PC-3 (cell line): ENCODE measurements around the gene PPP2R5E. TPM values are rescaled to one million over a fixed set of nuclear protein-coding genes. Genes with fewer than 3 reads are reported as not detected.

Source experiments
- ATAC-seq: fragments of 200-7000 bp; cut with Tn5 transposase; 2 replicates; pipeline ENCODE4 v1.9.1; 2020; ENCODE audit warnings: mild to moderate bottlenecking, moderate library complexity
- BruUV-seq: library from RNA; stranded (reverse); fragments of 400-500 nt; replicated peaks from 2 replicates; lab custom pipeline; 2021; lab: Mats Ljungman, UMichigan
- CTCF ChIA-PET: fragments of 300-600 bp; sonication (Branson Sonifier 250); formaldehyde crosslinking; loops from one replicate; lab custom pipeline; 2022; ENCODE audit warnings: antibody characterized with exemption; lab: Charles Lee
- POLR2A ChIA-PET: fragments of 300-600 bp; sonication (Branson Sonifier 250); formaldehyde crosslinking; loops from one replicate; lab custom pipeline; 2022; ENCODE audit warnings: antibody characterized with exemption; ENCODE audit not compliant: unreplicated experiment; lab: Charles Lee
- DNase-seq: peaks from one replicate; pipeline ENCODE4 v3.0.0-alpha.2; 2015
- H2AFZ ChIP-seq: fragments of 300-600 bp; sonication (generic); 2 replicates; pipeline ENCODE4 v1.6.0; 2016; ENCODE audit warnings: antibody characterized with exemption, low read length
- H3F3A ChIP-seq: fragments of 300-600 bp; sonication (generic); one replicate; pipeline ENCODE4 v1.6.0; 2017; ENCODE audit warnings: antibody characterized with exemption, low read length, control low read depth, mild to moderate bottlenecking; ENCODE audit not compliant: unreplicated experiment
- H3K27ac ChIP-seq: fragments of 300-600 bp; sonication (generic); 2 replicates; pipeline ENCODE4 v1.5.1; 2016; ENCODE audit warnings: mild to moderate bottlenecking, low read length
- H3K27me3 ChIP-seq: fragments of 300-600 bp; sonication (generic); 2 replicates; pipeline ENCODE4 v1.6.1; 2016; ENCODE audit warnings: low read length, mixed read lengths
- H3K36me3 ChIP-seq: fragments of 300-600 bp; sonication (generic); 2 replicates; pipeline ENCODE4 v1.6.1; 2016; ENCODE audit warnings: low read depth, mixed run types, low read length, mixed read lengths
- H3K4me1 ChIP-seq: fragments of 300-600 bp; sonication (generic); 2 replicates; pipeline ENCODE4 v1.5.1; 2016; ENCODE audit warnings: low read length; ENCODE audit not compliant: insufficient read depth
- H3K4me2 ChIP-seq: fragments of 300-600 bp; sonication (generic); 2 replicates; pipeline ENCODE4 v1.6.0; 2016; ENCODE audit warnings: low read length
- H3K4me3 ChIP-seq: fragments of 300-600 bp; sonication (generic); 2 replicates; pipeline ENCODE4 v1.5.1; 2016; ENCODE audit warnings: mild to moderate bottlenecking, low read length, mixed read lengths
- H3K79me2 ChIP-seq: fragments of 300-600 bp; sonication (generic); 2 replicates; pipeline ENCODE4 v1.6.1; 2017; ENCODE audit warnings: low read length, mixed read lengths
- H3K9ac ChIP-seq: fragments of 300-600 bp; sonication (generic); 2 replicates; pipeline ENCODE4 v1.6.0; 2016; ENCODE audit warnings: mild to moderate bottlenecking, low read length
- H3K9me2 ChIP-seq: fragments of 300-600 bp; sonication (generic); replicated peaks from 2 replicates; pipeline ENCODE4 v1.6.1; 2016; ENCODE audit warnings: mixed run types, low read length, mixed read lengths
- H3K9me3 ChIP-seq: fragments of 300-600 bp; sonication (generic); 2 replicates; pipeline ENCODE4 v1.6.1; 2016; ENCODE audit warnings: low read length, mixed read lengths
- H4K20me1 ChIP-seq: fragments of 300-600 bp; sonication (generic); 2 replicates; pipeline ENCODE4 v1.6.1; 2016; ENCODE audit warnings: low read length, mixed read lengths
- EZH2 ChIP-seq: fragments of 300-600 bp; sonication (generic); IDR thresholded peaks from one replicate; pipeline ENCODE4 v1.6.1; 2017; ENCODE audit warnings: antibody characterized with exemption, mild to moderate bottlenecking, low read length; ENCODE audit not compliant: unreplicated experiment
- EZH2phosphoT487 ChIP-seq: fragments of 300-600 bp; sonication (generic); IDR thresholded peaks from 2 replicates; pipeline ENCODE4 v1.6.1; 2018; ENCODE audit warnings: mild to moderate bottlenecking, antibody characterized with exemption, low read length, borderline replicate concordance
- intact Hi-C: fragments of 100-400 bp; cut with micrococcal nuclease; formaldehyde crosslinking; loops from 2 replicates; pipeline ENCODE4 v1.9.0; 2023
- total RNA-seq: library from RNA; depleted of rRNA; stranded (reverse); fragments of >200 nt; gene quantifications from 2 replicates; pipeline ENCODE4 v1.2.3, GENCODE V29; 2014
- TF ChIP-seq, protein P1 (sequence below): fragments of 300-600 bp; sonication (generic); conservative IDR thresholded peaks from 2 replicates; pipeline ENCODE4 v1.5.1; 2017; ENCODE audit warnings: antibody characterized with exemption, low read depth, mild to moderate bottlenecking, low read length

Gene PPP2R5E
- total RNA-seq, 1 experiment from 2014 or later: 17.2 TPM

DNA sequence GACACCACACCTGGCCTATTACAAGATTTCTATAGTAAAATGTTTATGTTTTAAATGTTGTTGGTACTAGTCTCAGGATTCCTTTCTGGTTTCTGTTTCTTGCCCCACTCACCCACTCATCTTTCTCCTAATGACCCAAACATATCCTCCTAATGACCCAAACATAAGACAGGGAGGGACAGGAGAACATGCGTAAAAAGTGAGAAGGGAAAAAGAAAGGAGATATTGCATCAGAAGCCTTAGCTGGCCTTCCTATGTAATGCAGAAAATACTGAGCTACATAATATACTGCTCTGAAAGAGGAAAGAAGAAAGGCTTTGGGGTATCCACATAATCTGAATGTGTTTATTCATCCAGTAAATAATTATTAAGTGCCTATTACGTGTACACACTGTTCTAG, 119.8 kb downstream of the PPP2R5E start:
- no peak overlapping the region for H3K9ac ChIP-seq
- POLR2A ChIA-PET: no interaction called here
- peaks cover 17% of the 10 kb centered on the region; the same call in 1 of the 2 replicates for H3K79me2 ChIP-seq

DNA sequence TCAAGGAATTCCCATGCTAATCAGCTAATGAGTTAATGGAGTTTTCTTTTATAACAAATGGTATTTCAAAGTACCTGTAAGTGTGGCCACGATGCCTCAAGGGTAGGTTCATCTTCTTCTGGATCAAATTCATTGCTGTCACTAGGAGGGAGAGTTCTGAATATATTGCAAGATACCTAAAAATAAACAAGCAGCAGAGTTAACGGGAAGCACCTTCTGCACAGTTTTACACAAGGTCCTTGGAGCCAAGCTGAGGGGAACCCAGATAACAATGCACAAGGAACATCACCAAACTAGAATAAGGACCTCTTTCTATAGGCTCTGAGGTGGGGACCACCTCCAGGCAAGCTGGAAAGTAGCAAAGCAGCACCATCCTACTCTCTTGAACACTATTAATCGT, 121.3 kb downstream of the PPP2R5E start:
- H3K27me3 ChIP-seq: no peaks in the 10 kb centered on the region
- H3K9me2 ChIP-seq: no peaks in the 10 kb centered on the region
- ATAC-seq (no peak), DNase-seq (no peak)
- no peaks in the 10 kb centered on the region; the same call in 1 of the 2 replicates for H4K20me1 ChIP-seq
- H3K36me3 ChIP-seq: no peaks in the 10 kb centered on the region
- peaks cover 10% of the 10 kb centered on the region; the same call in 1 of the 2 replicates for H3K79me2 ChIP-seq
- ChIA-PET POLR2A (no interaction called here), CTCF (no interaction called here)
- no peak overlapping the region for H2AFZ ChIP-seq
- intact Hi-C loops: no loop called here
- H3F3A ChIP-seq: no peaks in the 10 kb centered on the region
- no peak overlapping the region for H3K27ac ChIP-seq
- H3K9ac ChIP-seq: no peak overlapping the region
- TF ChIP-seq, protein P1, sequence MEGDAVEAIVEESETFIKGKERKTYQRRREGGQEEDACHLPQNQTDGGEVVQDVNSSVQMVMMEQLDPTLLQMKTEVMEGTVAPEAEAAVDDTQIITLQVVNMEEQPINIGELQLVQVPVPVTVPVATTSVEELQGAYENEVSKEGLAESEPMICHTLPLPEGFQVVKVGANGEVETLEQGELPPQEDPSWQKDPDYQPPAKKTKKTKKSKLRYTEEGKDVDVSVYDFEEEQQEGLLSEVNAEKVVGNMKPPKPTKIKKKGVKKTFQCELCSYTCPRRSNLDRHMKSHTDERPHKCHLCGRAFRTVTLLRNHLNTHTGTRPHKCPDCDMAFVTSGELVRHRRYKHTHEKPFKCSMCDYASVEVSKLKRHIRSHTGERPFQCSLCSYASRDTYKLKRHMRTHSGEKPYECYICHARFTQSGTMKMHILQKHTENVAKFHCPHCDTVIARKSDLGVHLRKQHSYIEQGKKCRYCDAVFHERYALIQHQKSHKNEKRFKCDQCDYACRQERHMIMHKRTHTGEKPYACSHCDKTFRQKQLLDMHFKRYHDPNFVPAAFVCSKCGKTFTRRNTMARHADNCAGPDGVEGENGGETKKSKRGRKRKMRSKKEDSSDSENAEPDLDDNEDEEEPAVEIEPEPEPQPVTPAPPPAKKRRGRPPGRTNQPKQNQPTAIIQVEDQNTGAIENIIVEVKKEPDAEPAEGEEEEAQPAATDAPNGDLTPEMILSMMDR: no peak
- TF ChIP-seq EZH2 (no peak), EZH2phosphoT487 (no peak)
- H3K4me2 ChIP-seq: no peak overlapping the region
- no peaks in the 10 kb centered on the region for H3K9me3 ChIP-seq
- no TSS peak for BruUV-seq
- H3K4me1 ChIP-seq: no peaks in the 10 kb centered on the region
- no peak overlapping the region for H3K4me3 ChIP-seq

More for the DNA sequence above, 119.8 kb downstream of the PPP2R5E start:
- Histone ChIP-seq H4K20me1 (no peaks in the 10 kb centered on the region; the same call in 1 of the 2 replicates), H3K4me3 (no peak overlapping the region), H3K36me3 (no peaks in the 10 kb centered on the region), H3K27ac (no peak overlapping the region), H2AFZ (no peak overlapping the region), H3K9me2 (no peaks in the 10 kb centered on the region), H3K9me3 (no peaks in the 10 kb centered on the region), H3F3A (no peaks in the 10 kb centered on the region), H3K4me1 (no peaks in the 10 kb centered on the region), H3K4me2 (no peak overlapping the region), H3K27me3 (no peaks in the 10 kb centered on the region)
- ATAC-seq (no peak), DNase-seq (no peak)
- TF ChIP-seq, protein P1: no peak
- TF ChIP-seq EZH2 (no peak), EZH2phosphoT487 (no peak)
- CTCF ChIA-PET: no interaction called here
- intact Hi-C loops: no loop called here
- no TSS peak for BruUV-seq

DNA sequence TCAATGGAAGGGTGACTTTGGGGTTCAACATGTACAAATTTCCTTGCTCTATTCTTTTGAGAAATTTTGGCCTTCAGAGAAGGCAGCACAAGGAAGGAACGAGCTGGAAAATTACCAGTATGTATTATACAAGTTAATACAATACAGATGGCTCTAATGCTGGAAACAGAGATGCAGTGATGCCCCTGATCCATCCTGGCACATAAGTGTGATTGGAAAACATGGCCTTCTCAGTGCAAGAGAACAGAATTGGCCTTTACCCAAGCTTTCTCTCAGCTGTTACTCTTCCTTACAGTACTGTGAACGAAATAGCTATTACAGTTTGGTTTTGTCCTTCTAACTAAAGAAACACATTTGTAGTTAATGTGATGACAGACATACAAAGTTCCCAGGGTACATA, 122.0 kb downstream of the PPP2R5E start:
- ChIA-PET CTCF (no interaction called here), POLR2A (no interaction called here)
- ATAC-seq (no peak), DNase-seq (no peak)
- intact Hi-C loops: no loop called here
- TF ChIP-seq, protein P1: no peak
- TF ChIP-seq EZH2 (no peak), EZH2phosphoT487 (no peak)
- H3K4me1 ChIP-seq: no peaks in the 10 kb centered on the region
- H3K9me2 ChIP-seq: no peaks in the 10 kb centered on the region
- H3K79me2 ChIP-seq: peaks cover 10% of the 10 kb centered on the region; the same call in 1 of the 2 replicates
- H3K27ac ChIP-seq: no peak overlapping the region
- no peaks in the 10 kb centered on the region for H3K27me3 ChIP-seq
- H3K9ac ChIP-seq: no peak overlapping the region
- H3K36me3 ChIP-seq: no peaks in the 10 kb centered on the region
- no peaks in the 10 kb centered on the region; the same call in 1 of the 2 replicates for H4K20me1 ChIP-seq
- no peak overlapping the region for H3K4me3 ChIP-seq
- TSS peak; percentile 25 for BruUV-seq
- no peak overlapping the region for H2AFZ ChIP-seq
- no peaks in the 10 kb centered on the region for H3K9me3 ChIP-seq
- no peaks in the 10 kb centered on the region for H3F3A ChIP-seq
- H3K4me2 ChIP-seq: no peak overlapping the region
